Measurements from ENCODE around the gene ELFN1. TPM values are rescaled to one million over a fixed set of nuclear protein-coding genes. Genes with fewer than 3 reads are reported as not detected.

ELFN1 gene
- total and polyA plus RNA-seq, 10 of the 15 experiments (the other 5 are each of a cell fraction or from before 2014, with no cell fraction given): 0.04 TPM; not detected in 9

DNA sequence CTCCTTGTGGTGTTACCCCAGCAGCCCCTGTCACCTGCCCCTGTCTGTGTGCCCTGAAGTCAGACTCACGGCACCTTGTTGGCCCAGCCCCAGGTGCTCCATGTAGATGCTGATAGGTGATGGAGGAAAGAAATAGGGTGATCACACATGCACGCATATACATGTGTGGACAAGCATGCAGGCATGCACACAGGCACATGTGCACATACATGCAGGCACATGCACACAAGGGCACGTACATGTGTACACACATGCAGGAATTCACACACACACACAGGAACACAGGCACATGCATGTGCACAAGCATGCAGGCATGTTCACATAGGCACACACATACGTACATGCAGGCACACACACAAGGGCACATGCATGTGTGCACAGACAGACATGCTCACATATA, 16.6 kb upstream of the ELFN1 start:
- intact Hi-C loops (cut with micrococcal nuclease; ENCODE audit: unreplicated experiment) (no loop called here), in situ Hi-C loops (cut with MboI) (no loop called here)
- Histone ChIP-seq H3K27me3 (replicated peaks in 1 of 2; ENCODE audit: control insufficient read depth in 2 of 2, insufficient read depth in 2 of 2, low read length in 1 of 2) (peaks cover 0 to 1% of the 10 kb centered on the region in 2 experiments; a peak in 1 of 4 replicates), H3K79me2 (ENCODE audit: control insufficient read depth, insufficient read depth, low read length) (no peaks in the 10 kb centered on the region), H2AFZ (ENCODE audit: control insufficient read depth, low read depth, low read length) (no peak overlapping the region), H3K9me3 (replicated peaks; ENCODE audit: control insufficient read depth, insufficient read depth, low read length) (no peaks in the 10 kb centered on the region), H3K27ac (ENCODE audit: control insufficient read depth, insufficient read depth) (no peak overlapping the region), H3K4me3 (no peak overlapping the region), H3K4me1 (ENCODE audit: control insufficient read depth, insufficient read depth, low read length) (no peaks in the 10 kb centered on the region), H3K36me3 (ENCODE audit: control insufficient read depth in 2 of 2, insufficient read depth in 2 of 2, low read length in 1 of 2) (no peaks in the 10 kb centered on the region), H3K4me2 (ENCODE audit: control insufficient read depth, insufficient read depth) (no peak overlapping the region), H4K20me1 (ENCODE audit: control insufficient read depth, insufficient read depth) (no peaks in the 10 kb centered on the region), H3K9ac (ENCODE audit: control insufficient read depth, insufficient read depth, low read length) (no peak overlapping the region)
- TF ChIP-seq MLLT1 (IDR thresholded peaks at IDR 0.05) (no peak), IKZF1 (conservative IDR thresholded peaks at IDR 0.05) (no peak), RFX5 (IDR thresholded peaks at IDR 0.05; ENCODE audit: low read depth, low read length) (no peak), NRF1 (conservative IDR thresholded peaks at IDR 0.05; ENCODE audit: low read depth, low read length) (no peak), ZBTB11 (CRISPR knock-in tag; IDR thresholded peaks at IDR 0.05) (no peak), IRF3 (IDR thresholded peaks at IDR 0.05) (no peak), POLR2A (IDR thresholded peaks at IDR 0.05; ENCODE audit: low read depth, low read length) (no peak), PKNOX1 (IDR thresholded peaks at IDR 0.05) (no peak), JUNB (IDR thresholded peaks at IDR 0.05) (no peak), NFIC (IDR thresholded peaks at IDR 0.05; ENCODE audit: low read depth, low read length) (no peak), TCF12 (IDR thresholded peaks at IDR 0.05; ENCODE audit: low read depth, low read length) (no peak)
- TF ChIP-seq, protein P1, sequence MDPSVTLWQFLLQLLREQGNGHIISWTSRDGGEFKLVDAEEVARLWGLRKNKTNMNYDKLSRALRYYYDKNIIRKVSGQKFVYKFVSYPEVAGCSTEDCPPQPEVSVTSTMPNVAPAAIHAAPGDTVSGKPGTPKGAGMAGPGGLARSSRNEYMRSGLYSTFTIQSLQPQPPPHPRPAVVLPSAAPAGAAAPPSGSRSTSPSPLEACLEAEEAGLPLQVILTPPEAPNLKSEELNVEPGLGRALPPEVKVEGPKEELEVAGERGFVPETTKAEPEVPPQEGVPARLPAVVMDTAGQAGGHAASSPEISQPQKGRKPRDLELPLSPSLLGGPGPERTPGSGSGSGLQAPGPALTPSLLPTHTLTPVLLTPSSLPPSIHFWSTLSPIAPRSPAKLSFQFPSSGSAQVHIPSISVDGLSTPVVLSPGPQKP (IDR thresholded peaks at IDR 0.05; ENCODE audit: low read depth, low read length): no peak
- TF ChIP-seq, protein P2, sequence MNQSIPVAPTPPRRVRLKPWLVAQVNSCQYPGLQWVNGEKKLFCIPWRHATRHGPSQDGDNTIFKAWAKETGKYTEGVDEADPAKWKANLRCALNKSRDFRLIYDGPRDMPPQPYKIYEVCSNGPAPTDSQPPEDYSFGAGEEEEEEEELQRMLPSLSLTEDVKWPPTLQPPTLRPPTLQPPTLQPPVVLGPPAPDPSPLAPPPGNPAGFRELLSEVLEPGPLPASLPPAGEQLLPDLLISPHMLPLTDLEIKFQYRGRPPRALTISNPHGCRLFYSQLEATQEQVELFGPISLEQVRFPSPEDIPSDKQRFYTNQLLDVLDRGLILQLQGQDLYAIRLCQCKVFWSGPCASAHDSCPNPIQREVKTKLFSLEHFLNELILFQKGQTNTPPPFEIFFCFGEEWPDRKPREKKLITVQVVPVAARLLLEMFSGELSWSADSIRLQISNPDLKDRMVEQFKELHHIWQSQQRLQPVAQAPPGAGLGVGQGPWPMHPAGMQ (IDR thresholded peaks at IDR 0.05; ENCODE audit: borderline replicate concordance): no peak
- ATAC-seq (no peak), FAIRE-seq (no peak), DNase-seq (ENCODE audit: low read depth, low spot score) (no peak)
- ChIA-PET RAD21 (ENCODE audit: unreplicated experiment) (no interaction called here), CTCF (no interaction called here), SMC1A (ENCODE audit: uncharacterized antibody, unreplicated experiment) (no interaction called here), POLR2A (no interaction called here)
- 39% methylated on average over 4 of the region's 4 CpGs for WGBS (ENCODE audit: insufficient coverage, insufficient replicate concordance, low lambda C conversion rate, missing lambda C conversion rate)
- no TSS peak for BruUV-seq (replicated peaks)

Data from GM12878 (cell line).